ENCODE data around the gene NR4A1.

DNA sequence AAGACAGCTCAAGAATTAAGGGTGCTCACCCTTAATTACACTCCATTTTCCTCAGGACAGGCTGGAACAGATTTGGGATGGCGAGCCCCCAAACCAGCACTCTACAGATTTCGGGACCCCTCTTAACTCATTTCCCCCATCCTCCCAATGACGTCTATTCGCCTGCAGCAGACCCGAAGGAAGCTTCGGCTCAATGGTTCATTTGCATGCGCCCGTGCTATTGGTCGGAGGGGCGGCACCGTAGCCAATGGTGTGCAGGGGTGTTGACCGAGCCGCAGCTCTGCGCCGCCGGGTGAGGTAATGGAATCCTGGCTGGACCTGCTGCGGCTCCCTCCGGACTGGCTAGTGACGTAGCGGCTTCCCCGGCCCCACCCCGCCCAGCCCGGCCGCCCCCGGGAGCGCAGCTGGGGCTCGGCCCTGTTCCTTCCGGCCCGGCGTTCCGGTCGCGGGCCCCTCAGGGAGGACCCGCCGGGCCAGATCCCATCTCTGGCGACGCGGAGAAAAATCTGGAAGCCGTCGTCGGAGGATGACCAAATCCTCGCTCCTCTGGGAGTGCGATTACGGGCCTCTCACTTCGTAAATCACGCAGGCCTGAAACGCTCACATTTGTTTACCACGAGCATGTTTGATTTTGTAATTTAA lies 18.3 kb upstream of the NR4A1 start:
- TF ChIP-seq, protein P1, sequence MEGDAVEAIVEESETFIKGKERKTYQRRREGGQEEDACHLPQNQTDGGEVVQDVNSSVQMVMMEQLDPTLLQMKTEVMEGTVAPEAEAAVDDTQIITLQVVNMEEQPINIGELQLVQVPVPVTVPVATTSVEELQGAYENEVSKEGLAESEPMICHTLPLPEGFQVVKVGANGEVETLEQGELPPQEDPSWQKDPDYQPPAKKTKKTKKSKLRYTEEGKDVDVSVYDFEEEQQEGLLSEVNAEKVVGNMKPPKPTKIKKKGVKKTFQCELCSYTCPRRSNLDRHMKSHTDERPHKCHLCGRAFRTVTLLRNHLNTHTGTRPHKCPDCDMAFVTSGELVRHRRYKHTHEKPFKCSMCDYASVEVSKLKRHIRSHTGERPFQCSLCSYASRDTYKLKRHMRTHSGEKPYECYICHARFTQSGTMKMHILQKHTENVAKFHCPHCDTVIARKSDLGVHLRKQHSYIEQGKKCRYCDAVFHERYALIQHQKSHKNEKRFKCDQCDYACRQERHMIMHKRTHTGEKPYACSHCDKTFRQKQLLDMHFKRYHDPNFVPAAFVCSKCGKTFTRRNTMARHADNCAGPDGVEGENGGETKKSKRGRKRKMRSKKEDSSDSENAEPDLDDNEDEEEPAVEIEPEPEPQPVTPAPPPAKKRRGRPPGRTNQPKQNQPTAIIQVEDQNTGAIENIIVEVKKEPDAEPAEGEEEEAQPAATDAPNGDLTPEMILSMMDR (IDR thresholded peaks at IDR 0.05; ENCODE audit: insufficient read depth, low read depth, low read length): no peak
- TF ChIP-seq EZH2 (IDR thresholded peaks at IDR 0.05; ENCODE audit: insufficient read depth, low read length): no peak

Measured in astrocyte (in vitro differentiated cells and primary cell).